BLaER1 (cell line): Measurements from ENCODE around the gene TUBA1C.
"Not testable (repeated sequence)": the region's sequence is repeated elsewhere in the genome, so short reads cannot be mapped to it uniquely, and the experiment has no call there.

Source experiments
- H3K27ac ChIP-seq: shearing (Covaris generic); formaldehyde crosslinking; 2 replicates; pipeline ENCODE4 v1.8.1; 2022
- H3K27me3 ChIP-seq: shearing (Covaris generic); formaldehyde crosslinking; 2 replicates; pipeline ENCODE4 v1.8.1; 2022
- H3K36me3 ChIP-seq: shearing (Covaris generic); formaldehyde crosslinking; 2 replicates; pipeline ENCODE4 v1.8.1; 2022
- H3K4me1 ChIP-seq: shearing (Covaris generic); formaldehyde crosslinking; 2 replicates; pipeline ENCODE4 v1.8.1; 2022
- H3K4me2 ChIP-seq: shearing (Covaris generic); formaldehyde crosslinking; 2 replicates; pipeline ENCODE4 v1.8.1; 2022
- H3K4me3 ChIP-seq: shearing (Covaris generic); formaldehyde crosslinking; 2 replicates; pipeline ENCODE4 v1.8.1; 2022
- H3K9ac ChIP-seq: shearing (Covaris generic); formaldehyde crosslinking; 2 replicates; pipeline ENCODE4 v1.8.1; 2022
- H3K9me3 ChIP-seq: shearing (Covaris generic); formaldehyde crosslinking; 2 replicates; pipeline ENCODE4 v1.8.1; 2022
- H4K20me1 ChIP-seq: shearing (Covaris generic); formaldehyde crosslinking; 2 replicates; pipeline ENCODE4 v1.8.1; 2022
- Cebpa-rat ChIP-seq: shearing (Covaris generic); IDR thresholded peaks from 2 replicates; pipeline ENCODE4 v1.8.1; 2022

The TUBA1C gene

DNA sequence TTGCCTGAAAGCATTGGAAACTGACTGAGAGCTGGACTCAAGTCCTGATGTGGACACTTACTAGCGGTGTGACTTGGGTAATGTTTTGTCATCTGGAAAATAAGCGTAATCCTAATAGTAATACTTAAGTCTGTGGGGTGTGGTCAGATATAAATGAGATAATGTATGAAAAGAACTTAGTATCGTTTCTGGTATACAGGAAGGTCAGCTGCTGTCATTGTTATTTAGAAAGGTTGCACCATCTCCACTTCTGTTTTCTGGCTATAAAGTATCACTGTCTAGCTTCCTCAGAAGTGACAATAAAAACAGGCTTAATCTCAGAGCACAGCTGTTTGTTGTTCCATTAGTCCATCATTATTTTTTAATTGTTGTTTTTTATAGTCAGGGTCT, 34.1 kb upstream of the TUBA1C start:
- H3K27ac ChIP-seq = no peak overlapping the region
- H3K27me3 ChIP-seq = no peaks in the 10 kb centered on the region
- no peaks in the 10 kb centered on the region for H3K9me3 ChIP-seq
- H3K4me3 ChIP-seq = no peak overlapping the region
- H4K20me1 ChIP-seq = no peaks in the 10 kb centered on the region
- no peaks in the 10 kb centered on the region for H3K36me3 ChIP-seq
- peaks cover 25% of the 10 kb centered on the region for H3K4me1 ChIP-seq
- H3K4me2 ChIP-seq = no peak overlapping the region
- 0 out of 2 replicates have a peak overlapping the region, but pooled peaks have one; percentile 15 for H3K9ac ChIP-seq
- no peak for TF ChIP-seq Cebpa-rat

DNA sequence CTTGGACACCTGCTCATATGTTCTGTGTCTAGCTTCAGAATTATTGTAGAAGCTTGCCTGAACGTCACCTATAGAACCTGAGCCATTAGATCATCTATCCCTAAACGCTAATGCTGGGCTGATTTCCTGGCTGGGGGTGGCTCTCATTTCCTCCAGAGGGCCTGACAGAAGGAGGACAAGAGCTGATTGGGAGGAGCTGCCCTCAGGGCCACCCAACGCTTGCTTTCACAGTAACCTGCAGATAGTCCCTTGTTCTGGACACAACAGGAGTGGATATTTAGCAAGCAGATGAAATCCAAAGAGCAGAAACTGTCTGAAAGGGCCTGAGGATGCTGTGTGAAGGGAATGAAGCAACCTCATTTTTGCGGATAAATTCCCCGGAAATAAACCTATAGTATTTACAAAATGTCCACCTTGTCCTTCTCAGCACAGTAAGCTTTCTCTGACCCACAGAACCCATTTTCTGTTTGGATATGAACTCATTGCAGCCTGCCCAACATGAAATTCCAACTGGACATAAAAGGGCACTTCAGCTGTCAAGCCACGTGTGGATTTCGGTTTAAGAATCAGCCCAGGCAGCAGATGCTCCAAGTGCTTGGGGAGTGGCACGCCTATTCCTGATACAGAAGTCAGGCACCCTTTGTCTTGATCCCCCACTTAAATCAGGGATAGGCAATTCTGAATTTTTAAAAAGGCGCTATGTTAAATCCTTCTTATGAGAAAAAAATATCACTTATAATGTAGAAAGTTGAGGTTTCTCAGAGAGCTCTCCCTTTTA, 32.8 kb upstream of the TUBA1C start:
- no peaks in the 10 kb centered on the region for H3K9me3 ChIP-seq
- H3K27me3 ChIP-seq = no peaks in the 10 kb centered on the region
- peak overlapping the region; percentile 98 for H3K4me2 ChIP-seq
- peak overlapping the region; percentile 89; the same call in 1 of the 2 replicates for H3K27ac ChIP-seq
- H4K20me1 ChIP-seq = no peaks in the 10 kb centered on the region
- H3K36me3 ChIP-seq = no peaks in the 10 kb centered on the region
- H3K4me3 ChIP-seq = no peak overlapping the region
- no peak overlapping the region; the same call in 1 of the 2 replicates for H3K9ac ChIP-seq
- TF ChIP-seq Cebpa-rat = no peak
- peaks cover 25% of the 10 kb centered on the region for H3K4me1 ChIP-seq

DNA sequence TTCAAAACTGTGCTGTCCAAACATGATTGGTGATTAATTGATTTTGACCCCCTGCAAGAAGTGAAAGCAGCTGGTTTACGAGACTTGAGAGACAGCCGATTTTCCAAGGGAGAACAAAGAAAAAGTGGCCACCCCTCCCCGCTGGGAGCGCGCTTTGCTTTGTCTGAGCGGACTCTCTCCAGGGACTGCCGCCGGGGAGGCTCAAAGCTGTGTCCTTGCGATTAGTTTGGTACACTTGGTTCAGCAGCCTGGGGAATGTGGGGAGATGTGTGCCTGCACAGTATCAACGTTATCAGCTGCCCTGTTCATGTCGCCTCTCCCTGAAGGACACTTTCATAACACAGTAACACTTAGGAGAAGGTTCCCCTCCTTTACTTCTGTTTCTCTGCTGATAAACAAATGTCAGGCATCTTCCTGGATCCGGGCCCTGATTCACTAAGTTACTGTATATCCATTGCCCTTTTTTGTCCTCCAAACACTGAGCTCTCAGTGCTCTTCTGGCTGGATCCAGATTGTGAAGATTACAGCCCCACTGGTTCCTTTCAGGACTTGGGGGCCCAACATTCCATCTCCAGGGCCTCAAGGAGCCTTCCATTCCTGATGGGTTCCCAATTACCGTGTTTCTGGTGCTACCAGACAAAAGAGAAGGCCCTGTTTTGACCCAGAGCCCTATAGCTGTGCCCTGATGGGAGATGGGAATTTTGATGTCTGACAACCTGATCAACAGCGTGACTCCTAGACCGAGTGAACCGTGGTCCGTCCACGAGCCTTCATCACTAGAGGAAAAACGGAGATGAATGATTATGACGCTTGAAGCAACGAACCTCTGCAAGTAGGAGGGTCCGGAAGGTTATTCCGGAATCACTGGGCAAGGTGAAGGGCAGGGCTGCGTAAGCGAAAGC, 31.7 kb upstream of the TUBA1C start:
- H3K36me3 ChIP-seq = no peaks in the 10 kb centered on the region
- H3K4me1 ChIP-seq = peaks cover 25% of the 10 kb centered on the region
- no peaks in the 10 kb centered on the region for H3K9me3 ChIP-seq
- H3K4me2 ChIP-seq = peak overlapping the region; percentile 98
- peak overlapping the region; percentile 80 for H3K9ac ChIP-seq
- no peaks in the 10 kb centered on the region for H4K20me1 ChIP-seq
- H3K4me3 ChIP-seq = peak overlapping the region; percentile 71
- TF ChIP-seq Cebpa-rat = no peak
- no peaks in the 10 kb centered on the region for H3K27me3 ChIP-seq
- H3K27ac ChIP-seq = peak overlapping the region; percentile 89

GRCh38 chr12:49233842-49234526, 30.9 kb upstream of the TUBA1C start:
- Histone ChIP-seq H3K4me3 (peak overlapping the region; percentile 71), H3K27ac (peak overlapping the region; percentile 89), H3K4me1 (peaks cover 25% of the 10 kb centered on the region), H4K20me1 (no peaks in the 10 kb centered on the region), H3K27me3 (no peaks in the 10 kb centered on the region), H3K36me3 (no peaks in the 10 kb centered on the region), H3K9me3 (no peaks in the 10 kb centered on the region), H3K4me2 (peak overlapping the region; percentile 98), H3K9ac (peak overlapping the region; percentile 80)
- 0 out of 2 replicates have a peak, but pooled peaks have one; percentile 9 for TF ChIP-seq Cebpa-rat

- TF ChIP-seq Cebpa-rat = no peak
- H3K4me1 ChIP-seq = peaks cover 39% of the 10 kb centered on the region
- no peak overlapping the region for H3K4me2 ChIP-seq
- H3K9ac ChIP-seq = no peak overlapping the region
- H3K9me3 ChIP-seq = no peaks in the 10 kb centered on the region
- H4K20me1 ChIP-seq = no peaks in the 10 kb centered on the region
- H3K4me3 ChIP-seq = no peak overlapping the region
- no peak overlapping the region for H3K27ac ChIP-seq
- H3K27me3 ChIP-seq = no peaks in the 10 kb centered on the region
- H3K36me3 ChIP-seq = no peaks in the 10 kb centered on the region
Observed at GRCh38 chr12:49236423-49236822, 28.5 kb upstream of the TUBA1C start.

GRCh38 chr12:49243631-49244030, 21.3 kb upstream of the TUBA1C start:
- no peaks in the 10 kb centered on the region for H3K9me3 ChIP-seq
- no peak for TF ChIP-seq Cebpa-rat
- no peak overlapping the region for H3K4me3 ChIP-seq
- no peak overlapping the region for H3K27ac ChIP-seq
- H3K4me2 ChIP-seq = no peak overlapping the region
- H3K4me1 ChIP-seq = peaks cover 15% of the 10 kb centered on the region
- no peaks in the 10 kb centered on the region for H4K20me1 ChIP-seq
- H3K36me3 ChIP-seq = no peaks in the 10 kb centered on the region
- no peak overlapping the region for H3K9ac ChIP-seq
- no peaks in the 10 kb centered on the region for H3K27me3 ChIP-seq

DNA sequence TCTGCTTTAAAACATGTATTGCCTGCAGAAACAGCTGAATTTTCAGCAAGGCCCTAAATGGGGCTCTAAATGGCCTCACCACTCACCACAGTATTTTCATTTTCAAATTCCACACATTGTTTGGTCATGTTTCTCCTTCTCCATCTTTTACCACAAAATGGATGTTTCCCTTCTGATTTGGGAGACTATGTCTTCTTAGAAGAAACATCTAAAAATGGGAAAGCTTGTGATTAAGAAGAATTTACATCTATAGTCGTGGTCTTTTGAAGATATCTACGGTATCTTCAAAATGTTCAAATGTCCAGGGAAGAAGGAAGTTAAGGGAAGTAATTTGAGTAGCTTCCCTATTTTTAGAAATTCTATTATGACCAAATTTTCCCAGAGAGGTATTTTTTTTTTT, 20.7 kb upstream of the TUBA1C start:
- Histone ChIP-seq H3K4me2 (no peak overlapping the region), H3K9ac (no peak overlapping the region), H3K4me1 (peaks cover 15% of the 10 kb centered on the region), H3K4me3 (no peak overlapping the region), H3K9me3 (no peaks in the 10 kb centered on the region), H3K27me3 (no peaks in the 10 kb centered on the region), H3K36me3 (no peaks in the 10 kb centered on the region), H3K27ac (no peak overlapping the region), H4K20me1 (no peaks in the 10 kb centered on the region)
- TF ChIP-seq Cebpa-rat = no peak

DNA sequence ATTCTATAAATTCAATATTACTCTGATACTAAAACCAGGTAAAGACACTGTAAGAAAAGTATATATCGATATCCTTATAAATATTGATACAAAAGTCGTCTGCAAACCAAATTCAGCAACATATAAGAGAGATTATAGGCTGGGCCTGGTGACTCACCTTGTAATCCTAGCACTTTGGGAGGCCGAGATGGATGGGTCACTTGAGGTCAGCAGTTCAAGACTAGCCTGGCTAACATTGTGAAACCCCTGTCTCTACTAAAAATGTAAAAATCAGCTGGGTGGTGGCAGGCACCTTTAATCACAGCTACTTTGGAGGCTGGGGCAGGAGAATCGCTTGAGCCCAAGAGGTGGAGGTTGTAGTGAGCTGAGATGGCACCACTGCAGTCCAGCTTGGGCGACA, 13.5 kb upstream of the TUBA1C start:
- no peaks in the 10 kb centered on the region for H3K9me3 ChIP-seq

GRCh38 chr12:49253033-49253623, 11.8 kb upstream of the TUBA1C start:
- Histone ChIP-seq H3K27ac (no peak overlapping the region), H3K9me3 (no peaks in the 10 kb centered on the region), H3K4me2 (no peak overlapping the region), H3K9ac (no peak overlapping the region), H3K36me3 (no peaks in the 10 kb centered on the region), H4K20me1 (no peaks in the 10 kb centered on the region), H3K4me3 (no peak overlapping the region), H3K27me3 (no peaks in the 10 kb centered on the region), H3K4me1 (peaks cover 11% of the 10 kb centered on the region)
- TF ChIP-seq Cebpa-rat = no peak

More for the DNA sequence above, 13.5 kb upstream of the TUBA1C start:
- Histone ChIP-seq H4K20me1 (no peaks in the 10 kb centered on the region), H3K27ac (no peak overlapping the region), H3K4me1 (no peaks in the 10 kb centered on the region), H3K4me3 (no peak overlapping the region), H3K4me2 (no peak overlapping the region), H3K9ac (no peak overlapping the region), H3K36me3 (no peaks in the 10 kb centered on the region), H3K27me3 (no peaks in the 10 kb centered on the region)
- TF ChIP-seq Cebpa-rat = no peak

DNA sequence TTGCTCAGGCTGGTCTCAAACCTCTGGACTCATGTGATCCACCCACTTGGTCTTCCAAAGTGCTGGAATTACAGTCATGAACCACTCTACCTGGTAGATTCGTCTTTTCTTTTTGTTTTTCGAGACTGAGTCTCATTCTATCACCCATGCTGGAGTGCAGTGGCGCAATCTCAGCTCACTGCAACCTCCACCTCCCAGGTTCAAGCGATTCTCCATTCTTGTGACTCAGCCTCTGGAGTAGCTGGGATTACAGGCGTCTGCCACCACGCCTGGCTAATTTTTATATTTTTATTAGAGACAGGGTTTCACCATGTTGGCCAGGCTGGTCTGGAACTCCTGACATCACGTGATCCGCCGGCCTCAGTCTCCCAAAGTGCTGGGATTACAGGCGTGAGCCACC, 9.4 kb upstream of the TUBA1C start:
- H4K20me1 ChIP-seq, H3K36me3 ChIP-seq, H3K27me3 ChIP-seq, H3K4me2 ChIP-seq, H3K9me3 ChIP-seq, H3K27ac ChIP-seq, H3K9ac ChIP-seq, H3K4me3 ChIP-seq: not testable (repeated sequence)
- peaks cover 27% of the 10 kb centered on the region for H3K4me1 ChIP-seq
